NCI-H187 treated with DMSO at 0.1 percent for 48 hours (cell line): ENCODE measurements around the gene BCAS2.

Experiments
- DNase-seq: peaks from one replicate; lab custom pipeline; 2025; lab: John Stamatoyannopoulos, UW

Gene BCAS2

DNA sequence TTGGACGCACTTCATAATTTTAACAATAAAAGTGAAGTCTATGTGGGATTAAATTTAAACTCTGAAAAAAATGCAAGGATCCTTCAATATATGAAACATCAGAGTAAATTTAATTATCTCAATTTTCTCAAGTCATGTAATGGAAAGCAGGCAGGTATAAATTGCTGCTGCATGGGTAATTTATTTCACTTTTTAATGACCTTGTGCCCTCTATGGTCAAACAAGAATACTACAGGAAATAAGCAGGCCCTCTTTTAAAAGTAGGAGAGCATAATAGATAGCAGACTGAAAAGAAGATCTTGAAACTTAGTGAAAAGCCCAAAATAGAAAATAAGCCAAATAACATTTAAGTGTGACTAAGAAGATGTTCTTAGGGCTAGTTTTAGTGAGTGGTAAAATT lies 22.9 kb downstream of the BCAS2 start:
- no peak for DNase-seq

- no peak for DNase-seq
Observed at GRCh38 chr1:114554577-114554976, 26.8 kb downstream of the BCAS2 start.

- no peak for DNase-seq
Observed at GRCh38 chr1:114552106-114552639, 29.2 kb downstream of the BCAS2 start.

DNA sequence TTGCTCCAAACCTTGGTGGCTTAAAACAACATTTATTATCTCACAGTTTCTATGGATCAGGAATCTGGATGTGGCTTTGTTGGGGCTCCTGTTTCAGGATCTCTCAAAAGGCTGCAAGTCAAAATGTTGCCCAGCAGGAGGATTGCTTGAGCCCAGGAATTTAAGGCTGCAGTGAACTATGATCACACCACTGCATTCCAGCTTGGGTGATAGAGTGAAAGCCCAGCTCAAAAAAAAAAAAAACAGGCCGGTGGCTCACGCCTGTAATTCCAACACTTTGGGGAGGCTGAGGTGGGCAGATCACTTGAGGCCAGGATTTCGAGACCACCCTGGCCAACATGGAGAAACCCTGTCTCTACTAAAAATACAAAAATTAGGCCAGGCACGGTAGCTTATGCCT lies 30.0 kb downstream of the BCAS2 start:
- no peak for DNase-seq

- no peak for DNase-seq
Observed at GRCh38 chr1:114550336-114550735, 31.1 kb downstream of the BCAS2 start.

GRCh38 chr1:114549137-114549536 lies 32.3 kb downstream of the BCAS2 start:
- DNase-seq, result no peak

DNA sequence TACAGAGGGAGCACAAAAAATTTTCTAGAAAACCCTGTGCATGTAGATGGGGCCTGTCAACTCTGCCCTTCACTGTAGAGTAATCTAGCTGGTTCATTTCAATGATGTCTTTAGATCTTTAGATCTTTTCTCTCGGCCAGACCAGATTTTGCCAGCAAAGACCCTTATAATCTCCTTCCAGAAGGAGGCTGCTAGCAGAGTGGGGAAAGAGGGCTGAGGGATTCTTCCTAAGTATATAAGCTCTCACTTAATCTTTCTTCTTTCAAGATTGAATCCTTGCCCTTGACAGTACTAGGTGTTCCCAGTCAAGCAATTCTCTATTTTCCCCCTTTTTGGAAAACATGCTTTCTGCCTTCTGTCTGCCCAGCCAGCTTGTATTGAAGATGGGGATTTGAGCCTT lies 34.3 kb downstream of the BCAS2 start:
- no peak for DNase-seq

DNA sequence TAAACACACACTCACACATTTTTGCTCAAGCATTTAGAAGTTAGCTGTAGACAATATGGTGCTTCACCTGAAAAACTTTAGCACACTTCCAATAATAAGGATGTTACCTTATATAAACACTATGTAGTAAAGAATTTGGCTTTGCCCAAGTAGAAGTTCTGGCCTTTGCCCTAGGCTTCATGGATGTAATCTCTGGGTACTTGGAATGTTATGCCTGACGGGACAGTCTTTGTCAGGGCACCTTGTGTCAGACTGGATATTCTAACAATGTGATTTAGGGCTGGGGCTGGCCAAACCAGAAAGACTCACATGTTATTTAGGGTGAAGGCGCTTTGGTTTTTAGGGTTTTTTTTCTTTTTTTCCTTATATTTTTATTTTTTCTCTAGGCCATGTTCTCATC lies 35.6 kb downstream of the BCAS2 start:
- no peak for DNase-seq

GRCh38 chr1:114545315-114545714 lies 36.1 kb downstream of the BCAS2 start:
- DNase-seq, result no peak

DNA sequence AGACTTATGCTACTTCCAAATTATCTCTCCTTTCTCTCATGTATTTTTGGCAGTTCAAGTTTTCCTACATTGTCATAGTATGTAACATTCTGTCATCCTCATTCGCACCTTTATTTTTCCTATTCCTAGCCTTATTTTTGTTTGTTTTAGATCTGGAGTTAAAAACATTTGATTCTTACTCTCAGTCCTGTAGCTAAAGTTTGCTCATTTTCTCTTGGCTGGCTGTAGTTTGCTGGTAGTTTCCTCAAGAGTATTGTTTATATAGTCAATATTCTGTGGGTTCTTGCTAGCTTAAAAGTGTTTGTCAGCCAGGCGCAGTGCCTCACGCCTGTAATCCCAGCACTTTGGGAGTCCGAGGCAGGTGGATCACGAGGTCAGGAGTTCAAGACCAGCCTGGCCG lies 40.6 kb downstream of the BCAS2 start:
- no peak for DNase-seq

DNA sequence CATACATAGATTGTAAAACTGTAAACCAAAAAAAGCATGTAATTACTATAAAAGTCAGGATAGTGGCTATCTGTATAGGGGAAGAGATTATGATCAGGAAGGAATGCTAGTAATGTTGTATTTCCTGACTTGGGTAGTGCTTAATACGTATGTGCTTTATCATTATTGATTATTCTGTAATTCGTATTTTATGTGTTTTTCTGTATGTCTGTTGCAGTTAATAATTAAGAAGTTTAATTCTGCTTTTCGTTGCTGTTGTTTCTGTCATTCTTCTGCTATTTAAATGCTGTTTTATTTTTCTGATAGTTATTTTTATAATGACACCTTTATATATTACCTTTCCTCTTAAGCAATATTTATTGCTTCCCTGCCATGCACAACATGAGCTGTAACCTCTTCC lies 41.1 kb downstream of the BCAS2 start:
- no peak for DNase-seq

DNA sequence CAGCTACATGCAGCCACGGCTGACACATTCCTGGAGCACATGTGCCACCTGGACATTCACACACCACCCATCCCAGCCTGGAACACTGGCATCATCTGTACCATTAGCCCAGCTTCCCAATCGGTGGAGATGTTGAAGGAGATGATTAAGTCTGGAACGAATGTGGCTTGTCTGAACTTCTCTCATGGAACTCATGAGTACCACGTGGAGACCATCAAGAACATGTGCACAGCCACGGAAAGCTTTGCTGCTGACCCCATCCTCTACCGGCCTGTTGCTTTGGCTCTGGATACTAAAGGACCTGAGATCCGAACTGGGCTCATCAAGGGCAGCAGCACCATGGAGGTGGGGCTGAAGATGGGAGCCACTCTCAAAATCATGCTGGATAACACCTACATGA lies 45.4 kb downstream of the BCAS2 start:
- no peak for DNase-seq

GRCh38 chr1:114535401-114535800 lies 46.0 kb downstream of the BCAS2 start:
- DNase-seq, result no peak

DNA sequence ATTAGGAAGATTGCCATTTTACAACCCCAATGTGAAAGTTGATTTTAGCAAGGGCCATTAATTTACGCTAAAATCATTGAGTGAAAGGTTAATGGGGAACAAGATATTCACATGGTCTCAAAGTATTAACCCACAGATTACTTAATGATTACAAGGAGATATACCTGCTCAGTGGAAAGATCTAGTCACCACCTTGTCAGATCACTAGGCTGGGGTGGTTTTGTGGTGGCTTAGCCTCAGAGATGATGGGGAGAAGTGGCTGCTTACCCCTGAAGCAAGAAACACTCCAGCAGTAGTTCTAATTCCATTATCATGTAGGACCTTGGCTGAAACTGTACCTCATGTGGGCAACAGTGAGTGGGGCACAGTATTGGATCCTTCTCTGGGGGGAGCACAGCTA lies 50.3 kb downstream of the BCAS2 start:
- DNase-seq, result no peak

- DNase-seq, result no peak
Observed at GRCh38 chr1:114530224-114530623, 51.2 kb downstream of the BCAS2 start.

DNA sequence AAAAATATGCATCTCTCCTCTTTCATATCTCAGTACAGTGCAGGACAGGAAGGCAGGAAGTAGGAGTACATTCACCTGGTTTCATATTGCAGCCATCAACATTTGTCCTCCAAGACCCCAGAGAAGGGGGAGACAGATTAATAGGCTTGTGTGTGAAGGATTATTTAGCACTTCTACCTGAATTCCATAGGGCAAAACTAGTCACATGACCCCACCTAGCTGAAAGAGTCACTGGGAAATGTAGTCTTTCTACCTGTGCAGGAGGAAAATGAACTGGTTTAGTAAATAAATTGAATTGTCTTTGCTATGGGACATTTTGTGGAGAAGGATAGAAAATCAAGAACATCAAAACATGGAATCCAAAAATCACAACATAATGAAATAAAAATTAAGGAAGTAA lies 56.5 kb downstream of the BCAS2 start:
- no peak for DNase-seq

- no peak for DNase-seq
Observed at GRCh38 chr1:114522264-114522575, 59.2 kb downstream of the BCAS2 start.

DNA sequence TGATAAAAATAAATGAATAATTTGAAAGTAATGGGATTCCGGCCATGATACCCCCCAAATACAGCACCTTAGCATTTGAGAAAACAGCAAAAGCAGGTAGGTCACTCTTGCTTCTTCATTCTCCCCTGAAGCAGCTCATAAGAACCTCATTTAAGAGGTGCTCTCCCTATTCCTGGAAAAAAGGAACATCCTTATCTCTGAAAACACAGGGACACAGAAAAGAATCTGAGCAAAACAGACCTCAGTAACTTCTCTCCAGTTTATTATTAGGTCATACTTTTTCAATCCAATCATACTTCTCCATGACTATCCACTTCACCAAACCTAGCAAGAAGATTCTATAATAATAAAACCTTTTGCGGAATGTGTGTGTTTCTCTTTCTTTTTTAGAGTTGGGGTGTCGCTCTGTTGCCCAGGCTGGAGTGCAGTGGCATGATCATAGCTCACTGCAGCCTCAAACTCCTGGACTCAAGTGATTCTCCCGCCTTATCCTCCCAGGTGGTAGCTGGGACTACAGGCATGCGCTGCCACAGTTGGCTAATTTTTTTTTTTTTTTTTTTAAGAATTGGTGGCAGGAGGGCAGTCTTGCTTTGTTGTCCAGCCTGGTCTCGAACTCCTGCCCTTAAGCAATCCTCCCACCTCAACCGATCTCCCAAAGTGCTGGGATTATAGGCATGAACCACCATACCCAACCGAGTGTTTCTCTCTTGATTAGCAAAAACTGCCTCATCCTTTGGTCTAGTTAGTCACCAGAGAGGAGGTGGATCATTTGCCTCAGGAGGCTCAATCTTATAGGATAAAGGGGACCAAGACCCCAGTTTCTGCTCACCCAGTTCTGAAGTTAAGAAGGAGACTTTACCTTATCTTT lies 59.8 kb downstream of the BCAS2 start:
- no peak for DNase-seq
